ENCODE results near the gene ESAM. TPM values are rescaled to one million over a fixed set of nuclear protein-coding genes. Genes with fewer than 3 reads are reported as not detected.

The ESAM gene
- total RNA-seq, 1 donor, result 0.43 TPM

GRCh38 chr11:124757320-124757719 lies 4.8 kb downstream of the ESAM start:
- no peak for TF ChIP-seq CTCF (IDR thresholded peaks at IDR 0.05; ENCODE audit: insufficient read depth, low read depth, low read length)
- no peak for DNase-seq (ENCODE audit: low read depth)
- H3K4me3 ChIP-seq (ENCODE audit: low read depth, low read length), result no peak overlapping the region

- no peak for TF ChIP-seq CTCF (IDR thresholded peaks at IDR 0.05; ENCODE audit: insufficient read depth, low read depth, low read length)
- H3K4me3 ChIP-seq (ENCODE audit: low read depth, low read length), result no peak overlapping the region
- DNase-seq (ENCODE audit: low read depth), result no peak
Measured at GRCh38 chr11:124756753-124757227, 5.3 kb downstream of the ESAM start.

GRCh38 chr11:124756033-124756752 lies 5.9 kb downstream of the ESAM start:
- DNase-seq (ENCODE audit: low read depth), result no peak
- TF ChIP-seq CTCF (IDR thresholded peaks at IDR 0.05; ENCODE audit: insufficient read depth, low read depth, low read length), result no peak
- H3K4me3 ChIP-seq (ENCODE audit: low read depth, low read length), result no peak overlapping the region

GRCh38 chr11:124754710-124755109 lies 7.4 kb downstream of the ESAM start:
- no peak overlapping the region for H3K4me3 ChIP-seq (ENCODE audit: low read depth, low read length)
- TF ChIP-seq CTCF (IDR thresholded peaks at IDR 0.05; ENCODE audit: insufficient read depth, low read depth, low read length), result no peak

GRCh38 chr11:124754309-124754708 lies 7.8 kb downstream of the ESAM start:
- TF ChIP-seq CTCF (IDR thresholded peaks at IDR 0.05; ENCODE audit: insufficient read depth, low read depth, low read length), result no peak
- DNase-seq (ENCODE audit: low read depth), result no peak
- H3K4me3 ChIP-seq (ENCODE audit: low read depth, low read length), result no peak overlapping the region

More at GRCh38 chr11:124754710-124755109, 7.4 kb downstream of the ESAM start:
- no peak for DNase-seq (ENCODE audit: low read depth)

GRCh38 chr11:124753624-124754023 lies 8.5 kb downstream of the ESAM start:
- DNase-seq (ENCODE audit: low read depth), result no peak
- TF ChIP-seq CTCF (IDR thresholded peaks at IDR 0.05; ENCODE audit: insufficient read depth, low read depth, low read length), result no peak
- no peak overlapping the region for H3K4me3 ChIP-seq (ENCODE audit: low read depth, low read length)

GRCh38 chr11:124753205-124753604 lies 8.9 kb downstream of the ESAM start:
- DNase-seq (ENCODE audit: low read depth), result no peak
- TF ChIP-seq CTCF (IDR thresholded peaks at IDR 0.05; ENCODE audit: insufficient read depth, low read depth, low read length), result no peak
- H3K4me3 ChIP-seq (ENCODE audit: low read depth, low read length), result no peak overlapping the region

Measured in fibroblast of villous mesenchyme (primary cell).